Transverse colon (tissue), 4 donors: Measurements from ENCODE around the gene XPC. TPM values are rescaled to one million over a fixed set of nuclear protein-coding genes. Genes with fewer than 3 reads are reported as not detected.

Experiments
- DNase-seq: peaks from one replicate; pipeline ENCODE4 v3.0.0-alpha.2; 2019
- H3K27ac ChIP-seq, 4 donors: fragments of 200-600 bp; sonication (generic); 2 replicates each; pipeline ENCODE4 v1.5.1; 2016 to 2018; ENCODE audit warnings: inconsistent platforms in 4 of 4
- H3K27me3 ChIP-seq: fragments of 200-600 bp; sonication (generic); 2 replicates; pipeline ENCODE4 v1.5.1; 2017; ENCODE audit warnings: inconsistent platforms
- H3K36me3 ChIP-seq, 4 donors: fragments of 200-600 bp; sonication (generic); 2 replicates each; pipeline ENCODE4 v1.5.1; 2017 to 2019; ENCODE audit warnings: inconsistent platforms in 4 of 4
- H3K4me1 ChIP-seq, 4 donors: fragments of 200-600 bp; sonication (generic); 2 replicates each; pipeline ENCODE4 v1.5.1; 2017 to 2020; ENCODE audit warnings: inconsistent platforms in 4 of 4
- H3K4me3 ChIP-seq, 4 donors: fragments of 200-600 bp; sonication (generic); 1 replicate in 1 of 4; 2 replicates in 3 of 4; pipeline versions ENCODE4 v1.5.1 to v1.6.1; 2017 to 2019; ENCODE audit warnings: inconsistent platforms in 4 of 4
- H3K9me3 ChIP-seq, 2 donors: fragments of 200-600 bp; sonication (generic); 2 replicates each; pipeline ENCODE4 v1.5.1; 2017 to 2019; ENCODE audit warnings: inconsistent platforms in 2 of 2
- CTCF ChIP-seq, 5 experiments: fragments of 200-600 bp in 3 of 5; fragments of 450-650 bp in 2 of 5; sonication (generic) in 3 of 5; IDR thresholded peaks; 1 replicate in 2 of 5; 2 replicates in 3 of 5; pipeline ENCODE4 v1.5.1; 2016 to 2017; ENCODE audit warnings: antibody characterized with exemption in 5 of 5, inconsistent platforms in 3 of 5, mild to moderate bottlenecking in 2 of 5, moderate library complexity in 1 of 5
- EP300 ChIP-seq: sonication (generic); formaldehyde crosslinking; IDR thresholded peaks from one replicate; pipeline ENCODE4 v1.6.1; 2017; ENCODE audit warnings: antibody characterized with exemption, low read depth
- POLR2A ChIP-seq: fragments of 450-650 bp; IDR thresholded peaks from one replicate; pipeline ENCODE4 v1.6.1; 2016; ENCODE audit warnings: antibody characterized with exemption, mild to moderate bottlenecking, moderate library complexity
- POLR2AphosphoS5 ChIP-seq, 3 donors: sonication (generic); formaldehyde crosslinking; IDR thresholded peaks; one replicate each; pipeline ENCODE4 v1.6.1; 2016; ENCODE audit warnings: antibody characterized with exemption in 3 of 3
- WGBS, 2 donors: methylation state at CpG; one replicate each; pipeline ENCODE4 v1.1.5; 2018; ENCODE audit warnings: low coverage in 1 of 2; 5-methylcytosine and 5-hydroxymethylcytosine counted together
- in situ Hi-C, 4 donors: fragments of 200-750 bp; cut with MboI; loops; one replicate each; pipeline versions ENCODE4 v1.15.0 to v1.15.1; 2017; ENCODE audit warnings: low sequenced_read_pairs in 3 of 4, low pct_ligation_motif_present in 1 of 4, low pct_unique_long_range_greater_than_20kb in 1 of 4
- intact Hi-C: fragments of 100-400 bp; cut with DNase I; formaldehyde crosslinking; loops from one replicate; pipeline ENCODE4 v1.15.1; 2023; ENCODE audit warnings: low total_unique reads
- total RNA-seq, 4 donors: library from RNA; depleted of rRNA; stranded (reverse); fragments of >200 nt; gene quantifications; one replicate each; pipeline ENCODE4 v1.1.0, GENCODE V29; 2016

The XPC gene
- total RNA-seq, 4 donors from 2014 or later, result 30.7 to 287 (median 46.6) TPM

GRCh38 chr3:14129296-14129695 is 49.1 kb downstream of the XPC start:
- H3K36me3 ChIP-seq, result peaks cover 0 to 50% (median 14%) of the 10 kb centered on the region in 4 donors
- in situ Hi-C loops, result loop anchor here in 2 of 4 donors (10.0 kb wide), 2 partner anchors 46 to 234 kb away; partner anchors contain the start of genes LSM3 (in 1 of the 2) and XPC (in 1 of the 2)
- 96 to 97% methylated on average over 6 of the region's 6 CpGs for WGBS, 2 donors

DNA sequence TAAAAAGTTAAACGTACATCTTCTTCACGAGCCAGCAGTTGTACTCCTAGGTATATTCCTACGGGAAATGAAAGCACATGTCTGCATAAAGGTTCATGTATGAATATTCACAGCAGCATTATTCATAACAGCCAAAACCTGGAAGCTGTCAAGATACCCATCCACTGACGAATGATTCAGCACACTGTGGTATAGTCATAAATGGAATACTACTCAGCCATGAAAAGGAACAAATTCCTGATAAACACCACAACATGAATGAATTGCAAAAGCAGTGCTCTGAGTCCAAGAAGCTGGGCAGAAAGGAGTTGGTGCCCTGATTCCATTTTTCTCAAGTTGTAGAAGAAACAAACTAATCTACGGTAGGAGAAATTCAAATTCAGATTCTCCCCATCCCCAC is 49.7 kb downstream of the XPC start:
- in situ Hi-C loops, result loop anchor here in 2 of 4 donors (10.0 kb wide), 2 partner anchors 46 to 234 kb away; partner anchors contain the start of genes LSM3 (in 1 of the 2) and XPC (in 1 of the 2)
- Histone ChIP-seq H3K4me3 (no peak overlapping the region), H3K9me3 (no peaks in the 10 kb centered on the region), H3K27me3 (no peaks in the 10 kb centered on the region), H3K36me3 (peaks cover 0 to 44% (median 11%) of the 10 kb centered on the region in 4 donors), H3K4me1 (peaks cover 12 to 33% (median 28%) of the 10 kb centered on the region in 4 donors), H3K27ac (no peak overlapping the region)
- 92 to 97% methylated on average over 5 of the region's 5 CpGs for WGBS, 2 donors
- no peak for DNase-seq
- intact Hi-C loops, result loop anchor here (5.0 kb wide), 1 partner anchor 44 kb away; no protein-coding TSS in a partner anchor
- TF ChIP-seq CTCF (IDR thresholded peaks at IDR 0.05) (no peak), EP300 (no peak), POLR2AphosphoS5 (IDR thresholded peaks at IDR 0.05) (no peak), POLR2A (no peak)

More at GRCh38 chr3:14129296-14129695, 49.1 kb downstream of the XPC start:
- no peak for TF ChIP-seq POLR2AphosphoS5 (IDR thresholded peaks at IDR 0.05)
- TF ChIP-seq POLR2A, result no peak
- Histone ChIP-seq H3K4me3 (no peak overlapping the region), H3K27me3 (no peaks in the 10 kb centered on the region), H3K27ac (no peak overlapping the region), H3K4me1 (peaks cover 11 to 31% (median 25%) of the 10 kb centered on the region in 4 donors), H3K9me3 (no peaks in the 10 kb centered on the region)
- intact Hi-C loops, result loop anchor here (5.0 kb wide), 1 partner anchor 43 kb away; no protein-coding TSS in a partner anchor
- DNase-seq, result no peak

- intact Hi-C loops, result loop anchor here (5.0 kb wide), 1 partner anchor 45 kb away; no protein-coding TSS in a partner anchor
- Histone ChIP-seq H3K4me1 (peaks cover 16 to 33% (median 30%) of the 10 kb centered on the region in 4 donors), H3K36me3 (peaks cover 0 to 35% (median 8%) of the 10 kb centered on the region in 4 donors), H3K4me3 (no peak overlapping the region), H3K27me3 (no peaks in the 10 kb centered on the region), H3K27ac (no peak overlapping the region), H3K9me3 (no peaks in the 10 kb centered on the region)
- in situ Hi-C loops, result loop anchor here in 2 of 4 donors (10.0 kb wide), 2 partner anchors 47 to 233 kb away; partner anchors contain the start of genes LSM3 (in 1 of the 2) and XPC (in 1 of the 2)
- TF ChIP-seq CTCF (IDR thresholded peaks at IDR 0.05) (no peak), EP300 (no peak), POLR2AphosphoS5 (IDR thresholded peaks at IDR 0.05) (no peak), POLR2A (no peak)
- DNase-seq, result no peak
- WGBS, 2 donors, result 91% methylated on average over 4 to 12 of the region's 12 CpGs
Measured at GRCh38 chr3:14127516-14128161, 50.8 kb downstream of the XPC start.

DNA sequence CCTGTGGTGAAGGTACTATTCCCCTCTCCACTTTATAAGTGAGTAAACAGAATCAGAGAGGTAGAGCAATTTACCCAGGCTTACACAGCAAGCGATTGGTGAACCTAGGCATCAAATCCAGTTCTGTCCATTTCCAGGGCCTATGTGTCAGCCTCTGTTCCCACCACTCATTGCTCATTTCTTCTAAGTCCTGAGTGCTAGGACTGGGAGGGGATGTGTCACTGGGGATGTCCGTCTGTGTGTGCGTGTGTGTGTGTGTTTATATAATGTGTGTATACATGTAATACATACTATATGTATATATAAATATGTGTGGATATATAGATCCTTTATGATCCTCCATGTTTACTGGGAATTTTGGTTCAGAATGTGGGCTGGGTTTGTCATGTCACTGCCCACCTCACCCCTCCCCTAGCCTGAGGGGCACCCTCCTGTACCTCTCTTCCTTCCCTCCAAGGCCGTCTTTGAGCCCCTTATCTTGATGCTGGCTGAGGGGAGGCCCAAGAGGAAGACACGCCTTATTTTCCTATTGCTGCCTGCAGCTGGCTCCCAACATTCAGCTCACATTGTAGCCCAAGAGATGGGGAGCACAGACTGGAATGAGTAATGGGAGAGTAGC is 51.4 kb downstream of the XPC start:
- Histone ChIP-seq H3K27ac (peak overlapping the region; percentile 90 to 97 (median 96)), H3K36me3 (peaks cover 0 to 28% (median 8%) of the 10 kb centered on the region in 4 donors), H3K9me3 (no peaks in the 10 kb centered on the region), H3K4me3 (no peak overlapping the region), H3K4me1 (peaks cover 16 to 33% (median 29%) of the 10 kb centered on the region in 4 donors), H3K27me3 (no peaks in the 10 kb centered on the region)
- 81 to 100% methylated on average over 1 to 5 of the region's 5 CpGs for WGBS, 2 donors
- no peak for DNase-seq
- TF ChIP-seq POLR2AphosphoS5 (IDR thresholded peaks at IDR 0.05) (no peak), EP300 (no peak), POLR2A (no peak), CTCF (IDR thresholded peaks at IDR 0.05) (no peak)
- intact Hi-C loops, result loop anchor here (5.0 kb wide), 1 partner anchor 45 kb away; no protein-coding TSS in a partner anchor
- in situ Hi-C loops, result loop anchor here in 2 of 4 donors (10.0 kb wide), 2 partner anchors 48 to 232 kb away; partner anchors contain the start of genes LSM3 (in 1 of the 2) and XPC (in 1 of the 2)
